Measurements from ENCODE around the gene SSTR5.

GRCh38 chr16:1089822-1090619 lies 17.5 kb downstream of the SSTR5 start:
- TF ChIP-seq FOXP2 (optimal IDR thresholded peaks at IDR 0.05; ENCODE audit: control extremely low read depth, extremely low read length, insufficient read depth) = no peak
- no peak for TF ChIP-seq EZH2 (IDR thresholded peaks at IDR 0.05)

Measured in SK-N-MC (cell line).